Inflammatory macrophage (primary cell): ENCODE measurements around the gene DOCK10.
"Not testable (repeated sequence)": the region's sequence is repeated elsewhere in the genome, so short reads cannot be mapped to it uniquely, and the experiment has no call there.

Source experiments
- DNase-seq, 2 donors: peaks; one replicate each; pipeline ENCODE4 v3.0.0-alpha.2; 2020 to 2022
- total RNA-seq, 18 experiments: gene quantifications; one replicate each; lab custom pipeline; 2026; ENCODE audit warnings: mixed read lengths in 6 of 18, inconsistent platforms in 2 of 18; lab: John Stamatoyannopoulos, UW

Gene DOCK10
- total RNA-seq = 56.0 to 480 (median 283) reads per million in 18 experiments

DNA sequence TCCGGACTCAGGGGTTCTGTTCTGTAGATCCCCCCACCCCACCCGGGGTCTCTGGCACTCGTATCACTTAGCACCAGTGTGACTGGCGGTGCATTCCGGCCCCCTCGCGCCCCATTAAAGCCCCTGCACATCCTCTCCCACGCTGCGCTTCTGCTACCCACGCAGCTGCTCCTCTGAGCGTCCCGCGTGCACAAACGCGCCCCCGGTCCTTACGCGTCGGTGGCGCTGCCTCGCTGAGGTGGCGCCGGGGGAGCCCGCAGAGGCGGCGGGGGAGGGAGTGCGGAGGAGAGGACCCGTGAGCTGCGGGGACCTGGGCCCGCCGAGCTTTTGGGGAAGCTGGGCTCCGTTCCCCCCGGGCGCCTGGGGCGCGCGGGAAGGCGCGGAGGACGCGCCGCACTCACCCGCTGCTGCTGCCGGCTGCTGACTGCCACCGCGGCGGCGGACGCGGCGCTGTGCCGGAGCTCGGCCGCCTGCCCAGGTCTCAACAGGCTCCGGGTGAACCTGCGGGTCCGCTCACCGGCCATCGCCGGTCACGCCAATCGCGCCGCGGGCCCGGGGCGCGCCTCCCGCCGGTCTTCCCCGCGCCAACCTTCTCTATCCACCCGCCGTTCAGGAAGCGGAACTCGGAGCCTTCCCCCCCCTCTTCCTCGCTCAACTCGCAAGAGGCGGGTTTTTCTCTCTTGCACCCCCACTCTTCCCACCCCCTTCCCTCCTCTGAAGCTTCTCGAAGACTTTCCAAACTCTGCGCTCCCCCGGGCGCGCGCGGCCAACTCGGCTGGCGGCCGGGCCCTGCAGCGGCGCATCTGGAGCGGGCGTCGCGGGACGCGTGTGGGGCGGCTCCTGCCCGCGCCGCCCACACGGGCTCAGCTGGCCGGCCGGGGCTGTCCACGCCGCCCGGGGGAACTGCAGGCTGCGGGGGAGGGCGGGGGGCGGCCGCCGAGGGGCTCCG, at the start of gene DOCK10:
Gene DOCK10 (minus strand): TSS at position 618 of the 949 bp plus-strand sequence. CDS start 94 bp downstream, at position 524.
- DNase-seq = peak; percentile 54 to 64

- DNase-seq = no peak
Observed at GRCh38 chr2:225091336-225091735, 49.1 kb upstream of the DOCK10 start.

- no peak for DNase-seq
Observed at GRCh38 chr2:225090746-225091145, 48.5 kb upstream of the DOCK10 start.

DNA sequence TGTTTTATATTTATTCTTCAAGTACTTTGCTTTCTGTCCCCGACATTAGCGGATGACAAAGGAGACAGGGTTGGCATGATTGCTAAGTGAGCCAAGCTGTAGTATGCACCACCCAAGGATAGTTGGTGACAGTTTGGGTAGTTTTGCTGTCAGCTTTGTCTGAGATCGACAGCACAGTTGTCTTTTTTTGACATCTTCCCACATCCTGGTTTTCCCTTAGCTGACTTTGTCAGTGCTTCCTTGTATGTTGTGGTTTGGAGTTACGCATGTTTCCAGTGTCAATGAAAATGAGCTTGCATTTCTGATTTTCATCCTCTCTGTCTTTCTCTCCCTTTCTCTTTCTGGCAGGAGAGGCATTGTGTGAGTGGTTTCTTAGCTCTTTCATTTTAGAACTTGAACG, 44.6 kb upstream of the DOCK10 start:
- DNase-seq = no peak

DNA sequence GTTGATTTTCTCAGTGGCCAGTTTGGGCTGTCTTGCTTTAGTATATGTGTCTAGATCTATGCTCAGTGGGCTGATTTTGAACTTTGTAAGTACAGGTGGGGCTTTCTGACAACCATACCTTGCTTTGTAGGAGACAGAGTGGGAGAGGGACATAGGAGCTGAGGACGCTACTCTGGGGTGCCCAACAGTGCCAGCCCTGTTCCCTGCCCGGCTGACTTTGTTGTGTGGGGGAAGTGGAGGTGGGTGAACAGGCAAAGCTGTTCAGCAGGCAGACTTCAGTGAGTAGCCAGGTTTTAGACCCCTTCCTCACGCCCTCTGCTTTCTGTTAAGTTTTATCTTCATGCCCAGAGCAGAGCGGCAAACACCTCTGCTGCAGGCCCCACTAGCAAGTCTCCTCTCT, 44.2 kb upstream of the DOCK10 start:
- no peak for DNase-seq

GRCh38 chr2:225083276-225083675, 41.0 kb upstream of the DOCK10 start:
- no peak for DNase-seq

DNA sequence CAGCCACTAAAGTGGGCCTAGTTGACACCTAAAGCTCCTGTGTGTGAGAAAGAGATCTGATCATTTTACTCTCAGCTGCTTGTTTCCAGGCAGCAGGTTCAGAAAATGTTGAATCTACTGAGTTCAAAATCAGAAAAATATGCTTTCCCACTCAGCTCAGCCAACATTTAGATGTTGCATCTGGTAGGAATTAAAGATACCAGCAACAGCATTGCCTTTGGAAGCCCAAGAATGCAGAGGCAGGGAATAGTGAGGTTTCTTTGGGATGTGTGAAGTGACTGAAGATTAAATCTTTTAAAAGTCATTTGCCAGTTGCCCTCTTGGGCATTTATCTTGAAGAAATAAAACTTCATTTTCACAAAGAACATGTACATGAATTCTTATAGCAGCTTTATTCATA, 33.9 kb upstream of the DOCK10 start:
- no peak for DNase-seq

GRCh38 chr2:225074919-225075681, 32.8 kb upstream of the DOCK10 start:
- DNase-seq = no peak

GRCh38 chr2:225074366-225074765, 32.1 kb upstream of the DOCK10 start:
- DNase-seq = peak; percentile 13 to 21

- DNase-seq = no peak
Observed at GRCh38 chr2:225073198-225073597, 30.9 kb upstream of the DOCK10 start.

- no peak for DNase-seq
Observed at GRCh38 chr2:225072444-225072843, 30.2 kb upstream of the DOCK10 start.

GRCh38 chr2:225070811-225071210, 28.5 kb upstream of the DOCK10 start:
- no peak for DNase-seq

DNA sequence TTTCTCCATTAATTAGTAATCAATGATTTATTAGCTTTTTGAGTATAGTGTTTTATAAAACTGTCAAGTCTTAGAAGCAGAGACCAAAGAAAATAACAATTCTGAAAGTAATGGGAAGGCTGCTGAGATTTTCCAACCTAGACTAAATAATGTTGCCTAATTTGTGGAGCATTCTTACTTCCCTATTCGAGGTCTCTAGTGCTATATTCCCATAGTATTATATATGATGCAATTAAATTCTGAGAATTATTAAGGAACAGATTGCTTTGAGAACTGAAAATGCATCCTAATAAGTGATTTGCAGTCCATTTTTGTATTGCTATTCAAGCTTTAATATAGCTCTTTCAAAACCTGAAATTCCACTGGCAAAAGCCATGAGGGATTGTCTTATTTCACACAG, 27.7 kb upstream of the DOCK10 start:
- DNase-seq = peak in 1 of 2 donors; percentile 65

GRCh38 chr2:225069477-225069876, 27.2 kb upstream of the DOCK10 start:
- peak; percentile 68 to 70 for DNase-seq

DNA sequence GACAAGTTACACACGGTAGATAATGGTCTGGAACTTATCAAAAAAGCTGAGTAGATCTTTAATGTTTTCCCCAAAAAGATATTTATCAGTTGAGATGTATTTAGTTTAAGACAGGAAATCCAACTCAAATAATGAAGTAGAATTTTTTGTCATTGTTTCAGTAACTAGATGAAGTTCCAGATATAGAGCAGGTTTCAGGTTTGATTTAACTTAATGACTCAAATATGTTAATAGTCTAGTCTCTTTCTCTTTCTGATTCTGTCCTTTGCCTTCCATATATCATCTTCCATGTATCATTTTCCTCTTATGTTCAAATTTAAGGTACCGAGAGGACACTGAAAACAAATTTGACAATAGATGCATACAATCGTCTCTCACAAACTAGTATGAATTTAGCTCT, 23.6 kb upstream of the DOCK10 start:
- DNase-seq = no peak

DNA sequence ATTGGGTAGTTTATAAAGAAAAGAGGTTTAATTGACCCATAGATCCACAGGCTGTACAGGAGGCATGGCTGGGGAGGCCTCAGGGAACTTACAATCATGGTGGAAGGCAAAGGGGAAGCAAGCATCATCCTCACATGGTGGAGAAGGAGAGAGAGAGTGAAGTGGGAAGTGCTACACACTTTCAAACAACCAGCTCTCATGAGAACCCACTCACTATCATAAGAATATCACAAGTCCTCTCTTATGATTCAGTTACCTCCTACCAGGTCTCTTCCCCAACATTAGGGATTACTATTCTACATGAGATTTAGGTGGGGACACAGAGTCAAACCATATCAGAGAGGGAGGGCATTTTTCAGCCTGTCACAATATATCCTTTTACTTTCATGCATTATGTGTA, 22.7 kb upstream of the DOCK10 start:
- DNase-seq = peak; percentile 26 to 27

GRCh38 chr2:225064362-225064761, 22.1 kb upstream of the DOCK10 start:
- no peak for DNase-seq

DNA sequence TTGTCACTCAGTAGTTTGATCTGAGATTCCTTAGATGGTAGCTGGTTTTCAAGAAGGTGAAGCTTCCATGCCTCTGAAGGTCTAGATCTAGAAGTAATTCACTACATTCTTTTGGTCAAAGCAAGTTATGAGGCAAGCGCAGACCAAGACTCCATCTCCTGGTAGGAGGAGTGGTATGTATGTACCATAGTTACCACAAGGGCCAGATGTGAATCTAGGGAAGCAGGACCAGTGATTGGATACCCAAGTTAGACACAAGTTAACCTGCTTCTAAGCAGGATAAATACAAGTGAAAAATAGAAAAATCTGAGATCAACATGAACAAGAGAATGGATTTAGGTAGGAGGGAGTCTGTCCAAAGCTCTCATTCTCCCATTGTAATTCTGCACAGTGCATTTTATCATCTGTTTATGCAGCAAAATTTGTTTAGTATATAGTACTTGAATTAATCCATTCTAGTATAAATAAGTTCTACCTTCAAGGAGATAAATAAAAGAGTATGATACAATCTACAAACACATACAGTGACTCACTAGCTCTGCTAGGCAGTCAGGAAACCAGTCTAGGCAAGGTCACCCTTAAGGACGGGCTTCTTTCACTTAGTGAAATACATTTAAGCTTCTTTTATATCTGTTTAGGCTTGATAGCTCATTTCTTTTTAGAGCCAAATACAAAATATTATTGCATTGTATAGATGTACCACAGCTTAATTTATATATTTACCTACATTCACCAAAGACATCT, 14.2 kb upstream of the DOCK10 start:
- no peak for DNase-seq

DNA sequence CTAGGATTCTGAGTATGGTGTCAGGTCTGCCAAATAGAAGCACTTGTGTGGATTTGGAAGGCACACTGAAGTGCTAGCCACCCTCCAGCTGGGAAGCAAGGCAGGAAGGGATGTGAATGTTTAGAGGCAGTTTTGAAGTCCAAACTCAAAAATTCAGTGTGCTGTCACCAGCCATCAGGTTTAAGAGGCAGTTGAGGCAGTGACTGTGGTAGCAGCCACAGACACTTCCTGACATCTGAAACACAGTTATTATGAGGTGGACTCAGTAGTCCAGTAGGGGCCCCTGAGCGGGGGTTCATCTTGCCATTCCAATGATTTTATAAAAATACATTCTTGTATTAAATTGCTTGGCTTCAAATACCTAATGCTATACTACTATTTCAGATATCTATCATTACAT, 13.4 kb upstream of the DOCK10 start:
- no peak for DNase-seq

DNA sequence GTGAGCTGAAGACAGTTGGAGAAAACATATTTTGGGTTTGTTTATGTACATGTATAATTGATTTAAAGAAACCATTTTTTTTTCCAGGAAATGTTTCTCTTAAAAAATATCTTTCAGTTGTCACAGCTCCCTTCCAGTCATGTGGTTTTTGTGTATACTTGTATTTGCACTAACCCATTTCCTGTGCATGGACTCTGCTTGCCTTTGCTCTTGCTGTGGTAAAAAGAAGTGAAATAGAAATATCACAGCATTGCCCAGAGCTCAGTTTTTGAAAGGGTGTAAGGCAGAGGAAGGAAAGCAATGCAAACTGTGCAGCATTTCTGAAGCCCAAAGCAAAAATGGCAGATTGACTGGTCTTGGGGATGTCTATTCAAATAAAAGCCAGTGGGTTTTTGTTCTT, 10.4 kb upstream of the DOCK10 start:
- DNase-seq = no peak

GRCh38 chr2:225047502-225047901, 5.2 kb upstream of the DOCK10 start:
- DNase-seq = not testable (repeated sequence)

GRCh38 chr2:225042800-225043167, 516 bp upstream of the DOCK10 start:
- DNase-seq = no peak
